Inflammatory macrophage (primary cell): ENCODE results near the gene SIK3.

Source experiments
- DNase-seq, 2 donors: peaks; one replicate each; pipeline ENCODE4 v3.0.0-alpha.2; 2020 to 2022

Gene SIK3

DNA sequence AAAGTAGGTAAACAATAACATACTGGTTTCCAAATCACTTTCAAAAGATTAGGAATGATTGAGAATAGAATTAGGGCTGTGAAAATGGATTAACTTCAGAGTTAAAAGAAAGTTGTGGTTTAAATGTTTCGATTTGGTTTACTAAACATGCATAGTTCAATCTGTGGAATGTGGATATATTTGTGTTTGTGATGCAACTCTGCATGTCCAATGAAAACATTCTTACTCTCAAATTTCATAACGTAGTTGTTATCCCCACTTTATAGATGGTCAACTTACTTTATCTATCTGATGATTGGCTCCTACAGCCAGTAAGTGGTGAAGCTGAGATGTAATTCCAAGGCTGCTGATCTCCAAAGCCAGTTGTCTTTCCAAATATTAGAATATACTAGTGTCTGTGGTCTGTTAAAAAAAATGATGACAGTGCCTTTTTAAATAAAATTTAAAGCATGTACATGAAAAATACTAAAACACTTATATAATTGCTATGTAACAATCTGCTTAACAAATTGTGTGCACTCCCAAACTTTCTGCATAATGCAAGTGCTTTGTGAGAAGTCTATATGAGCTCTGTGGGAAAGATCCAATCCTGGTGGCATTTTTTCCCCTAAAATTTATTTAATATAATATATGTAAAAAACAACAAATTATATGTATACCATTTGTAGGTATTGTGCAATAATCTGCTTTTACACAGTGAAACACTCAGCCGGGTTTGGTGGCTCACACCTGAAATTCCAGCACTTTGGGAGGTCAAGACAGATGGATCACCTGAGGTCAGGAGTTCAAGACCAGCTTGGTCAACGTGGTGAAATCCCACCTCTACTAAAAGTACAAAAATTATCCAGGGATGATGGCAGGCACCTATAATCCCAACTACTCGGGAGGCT lies 9.7 kb upstream of the SIK3 start:
- DNase-seq: no peak

GRCh38 chr11:117100556-117100955 lies 2.3 kb upstream of the SIK3 start:
- no peak for DNase-seq

DNA sequence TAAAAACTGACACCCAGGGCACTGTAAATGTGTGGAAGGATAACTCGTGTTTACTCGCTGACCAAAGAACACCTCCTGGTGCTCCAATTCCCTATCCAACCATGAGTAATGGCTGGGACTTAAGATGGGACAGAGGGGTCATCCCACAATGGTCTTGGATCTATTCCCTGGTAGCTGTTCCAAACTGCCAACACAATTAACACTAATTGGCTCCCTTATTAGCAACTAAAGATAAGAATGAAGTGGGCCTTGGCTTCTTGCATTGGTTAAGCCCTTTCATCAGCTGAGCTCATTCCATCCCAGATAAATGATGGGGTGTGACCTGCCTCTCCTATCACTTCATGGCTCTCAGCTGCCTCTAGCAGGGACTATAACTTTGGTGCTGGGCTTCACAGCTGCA lies 1.5 kb upstream of the SIK3 start:
- no peak for DNase-seq

- DNase-seq: no peak
Observed at GRCh38 chr11:117097389-117098268, 599 bp downstream of the SIK3 start.

DNA sequence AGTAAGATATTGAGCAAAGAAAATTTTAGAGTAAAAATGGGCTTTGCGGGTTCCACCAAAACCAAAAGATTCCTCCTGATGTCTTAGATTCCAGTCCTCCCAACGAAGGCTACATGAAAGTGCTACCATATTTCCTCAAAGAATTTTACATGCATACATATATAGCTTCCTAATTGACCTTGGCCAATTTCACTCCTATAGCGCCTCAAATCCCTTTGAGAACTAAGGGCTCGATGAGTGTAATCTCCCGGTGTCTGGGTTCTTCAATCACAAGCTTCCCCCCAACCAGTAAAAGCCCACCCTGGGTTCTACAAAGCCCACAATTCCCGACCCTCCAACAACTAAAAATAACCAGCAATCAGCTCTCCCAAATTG lies 1.2 kb downstream of the SIK3 start:
- DNase-seq: no peak

- DNase-seq: peak; percentile 52 to 58
Observed at GRCh38 chr11:117096201-117096991, 1.8 kb downstream of the SIK3 start.

DNA sequence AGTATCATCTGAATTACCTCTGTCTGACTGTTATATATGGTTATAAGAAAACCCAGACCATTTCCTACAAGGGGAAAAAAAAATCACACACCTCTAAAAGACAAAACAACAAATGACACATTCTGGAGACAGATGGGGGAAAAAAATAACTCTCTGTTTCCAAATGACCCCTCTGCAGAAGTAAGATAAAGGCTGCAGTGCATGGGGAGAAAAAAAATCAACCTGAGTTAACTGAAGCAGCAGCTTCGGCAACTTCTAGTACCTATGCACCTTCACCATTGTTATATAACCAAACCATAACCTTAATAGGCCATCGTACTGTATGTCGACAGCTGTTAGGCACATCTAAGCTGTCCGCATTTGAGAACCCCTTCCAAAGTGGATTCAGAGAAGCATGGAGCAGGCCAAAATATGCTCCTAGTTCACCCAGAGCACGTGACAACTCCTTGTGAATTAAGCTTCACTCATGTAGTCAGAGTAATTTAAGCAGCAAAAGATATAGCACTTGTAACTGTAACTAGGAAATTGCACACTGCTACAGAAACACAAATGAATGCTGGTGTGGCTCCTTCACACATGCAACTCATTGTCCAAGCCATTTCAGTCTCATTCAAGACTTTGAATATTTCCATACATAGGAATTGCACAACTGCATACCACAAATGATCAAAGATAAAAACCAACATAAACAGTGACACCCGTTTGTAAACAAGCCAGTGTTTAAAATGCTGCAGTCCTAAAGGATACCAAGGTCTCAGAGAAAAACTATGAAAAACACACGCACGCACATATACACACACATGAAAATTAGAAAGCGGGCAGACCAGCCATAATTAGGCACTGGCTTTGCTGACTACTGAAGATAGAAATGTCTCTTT lies 2.7 kb downstream of the SIK3 start:
- no peak for DNase-seq

DNA sequence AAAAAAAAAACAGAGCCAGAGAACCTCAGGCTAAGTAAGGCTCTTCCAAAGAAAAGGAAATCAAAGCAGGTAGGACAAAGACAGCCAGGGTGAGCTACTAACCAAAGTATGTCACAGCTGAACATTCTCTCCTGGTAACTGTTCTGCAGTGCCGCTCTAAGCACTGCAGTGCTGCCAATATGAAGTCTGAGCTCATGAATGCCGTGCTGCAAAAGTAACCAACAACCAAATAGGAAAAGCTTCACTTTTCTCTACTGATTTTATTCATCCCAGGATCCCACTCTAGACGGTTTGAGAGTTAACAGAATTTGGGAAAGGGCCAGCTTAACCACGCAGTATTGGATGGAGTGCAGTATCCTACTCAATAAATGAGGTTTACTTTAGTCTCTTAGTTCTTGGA lies 3.5 kb downstream of the SIK3 start:
- DNase-seq: no peak

DNA sequence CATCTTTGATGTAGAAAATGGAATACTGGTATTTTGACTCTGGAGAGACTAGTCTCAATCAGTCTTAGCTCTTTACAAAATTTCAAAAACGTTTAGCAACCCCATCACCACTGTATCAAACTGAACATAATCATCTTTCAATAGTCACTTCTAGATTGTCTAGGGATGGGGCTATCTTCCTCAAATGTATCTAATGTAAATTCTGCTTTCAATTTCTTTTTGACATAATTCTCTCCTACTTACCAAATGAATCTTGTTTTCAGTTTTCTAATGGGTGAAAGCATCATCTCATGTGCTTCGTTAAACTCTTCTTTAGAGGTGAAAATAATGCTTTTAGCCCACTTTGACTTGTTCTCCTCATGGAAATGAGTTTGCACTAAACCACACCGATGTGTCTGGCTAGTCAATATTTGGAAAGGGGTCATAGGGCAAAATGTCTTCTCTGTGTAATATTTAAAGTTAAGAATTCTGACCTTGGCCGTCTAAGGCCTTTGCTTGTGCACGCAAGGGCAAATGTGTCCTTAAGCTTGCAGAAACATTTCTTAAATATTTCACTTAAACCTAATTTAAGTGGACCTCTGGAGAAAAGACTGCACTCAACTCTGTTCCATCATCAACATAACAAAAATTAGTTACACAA lies 5.2 kb downstream of the SIK3 start:
- DNase-seq: no peak

GRCh38 chr11:117091753-117092477 lies 6.3 kb downstream of the SIK3 start:
- no peak for DNase-seq

- DNase-seq: no peak
Observed at GRCh38 chr11:117090111-117090706, 8.0 kb downstream of the SIK3 start.

DNA sequence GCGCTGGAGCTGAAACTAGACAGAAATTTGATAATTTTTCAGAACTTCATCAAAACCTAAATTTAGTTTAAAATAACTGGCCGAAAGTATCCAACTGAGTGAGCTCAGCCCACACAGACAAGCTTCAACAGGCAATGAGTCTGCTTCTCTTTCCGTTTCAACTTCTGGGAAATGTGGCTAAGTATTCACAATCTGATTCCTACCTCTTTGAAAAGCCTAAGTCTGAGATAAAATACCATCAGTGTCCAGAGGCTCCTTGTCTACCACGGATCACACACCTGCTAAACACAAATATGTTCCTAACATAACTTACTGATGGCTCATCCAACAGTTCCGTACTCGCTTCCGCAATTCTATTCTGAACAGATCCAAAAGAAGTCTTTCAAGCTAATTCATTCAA lies 8.5 kb downstream of the SIK3 start:
- no peak for DNase-seq

GRCh38 chr11:117087446-117087845 lies 10.8 kb downstream of the SIK3 start:
- DNase-seq: no peak

GRCh38 chr11:117084992-117085391 lies 13.2 kb downstream of the SIK3 start:
- no peak for DNase-seq

GRCh38 chr11:117083011-117083935 lies 15.0 kb downstream of the SIK3 start:
- DNase-seq: no peak

DNA sequence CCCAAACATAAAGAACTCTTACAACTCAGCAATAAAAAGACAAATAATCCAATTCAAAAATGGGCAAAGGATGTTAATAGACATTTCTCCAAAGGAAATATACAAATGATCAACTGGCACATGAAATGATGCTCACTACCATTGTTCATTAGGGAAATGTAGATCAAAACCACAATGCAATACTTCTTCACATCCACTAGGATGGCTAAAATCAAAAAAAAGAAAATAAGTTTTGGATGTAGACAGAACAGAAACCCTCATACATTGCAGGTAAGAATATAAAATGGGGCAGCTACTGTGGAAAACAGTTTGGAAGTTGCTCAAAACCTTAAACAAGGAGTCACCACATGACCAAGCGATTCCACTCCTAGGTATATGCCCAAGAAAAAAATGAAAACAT lies 16.3 kb downstream of the SIK3 start:
- DNase-seq: no peak

- DNase-seq: no peak
Observed at GRCh38 chr11:117080370-117080769, 17.9 kb downstream of the SIK3 start.

GRCh38 chr11:117076941-117077691 lies 21.1 kb downstream of the SIK3 start:
- peak in 1 of 2 donors; percentile 27 for DNase-seq
